GM12872 (cell line): ENCODE measurements around the gene C1orf167.

Experiments used
- TF ChIP-seq, protein P1 (sequence below): IDR thresholded peaks from 3 replicates; pipeline ENCODE4 v1.5.1; 2011; ENCODE audit warnings: low read depth, mild to moderate bottlenecking, low read length, moderate library complexity; ENCODE audit not compliant: insufficient read depth

C1orf167 gene

DNA sequence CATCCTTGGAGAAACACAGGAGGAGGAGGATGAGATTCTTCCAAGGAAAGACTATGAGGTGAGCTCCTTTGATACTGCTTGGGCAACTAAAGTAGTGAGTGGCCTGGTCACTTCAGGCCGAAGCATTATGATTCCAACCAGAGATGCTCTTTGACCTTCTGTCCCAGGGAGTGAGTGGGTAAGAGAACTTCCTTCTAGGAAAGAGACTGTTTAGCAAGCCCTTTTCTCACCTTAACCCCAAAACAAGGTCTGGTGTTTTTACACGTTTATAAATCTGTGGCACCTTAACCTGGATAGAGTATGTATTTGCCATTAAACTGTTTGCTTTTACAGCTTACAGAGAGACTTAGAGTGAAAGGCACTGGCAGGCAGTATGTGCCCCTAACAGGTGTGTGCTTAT, 45.1 kb downstream of the C1orf167 start:
- TF ChIP-seq, protein P1, sequence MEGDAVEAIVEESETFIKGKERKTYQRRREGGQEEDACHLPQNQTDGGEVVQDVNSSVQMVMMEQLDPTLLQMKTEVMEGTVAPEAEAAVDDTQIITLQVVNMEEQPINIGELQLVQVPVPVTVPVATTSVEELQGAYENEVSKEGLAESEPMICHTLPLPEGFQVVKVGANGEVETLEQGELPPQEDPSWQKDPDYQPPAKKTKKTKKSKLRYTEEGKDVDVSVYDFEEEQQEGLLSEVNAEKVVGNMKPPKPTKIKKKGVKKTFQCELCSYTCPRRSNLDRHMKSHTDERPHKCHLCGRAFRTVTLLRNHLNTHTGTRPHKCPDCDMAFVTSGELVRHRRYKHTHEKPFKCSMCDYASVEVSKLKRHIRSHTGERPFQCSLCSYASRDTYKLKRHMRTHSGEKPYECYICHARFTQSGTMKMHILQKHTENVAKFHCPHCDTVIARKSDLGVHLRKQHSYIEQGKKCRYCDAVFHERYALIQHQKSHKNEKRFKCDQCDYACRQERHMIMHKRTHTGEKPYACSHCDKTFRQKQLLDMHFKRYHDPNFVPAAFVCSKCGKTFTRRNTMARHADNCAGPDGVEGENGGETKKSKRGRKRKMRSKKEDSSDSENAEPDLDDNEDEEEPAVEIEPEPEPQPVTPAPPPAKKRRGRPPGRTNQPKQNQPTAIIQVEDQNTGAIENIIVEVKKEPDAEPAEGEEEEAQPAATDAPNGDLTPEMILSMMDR = no peak

DNA sequence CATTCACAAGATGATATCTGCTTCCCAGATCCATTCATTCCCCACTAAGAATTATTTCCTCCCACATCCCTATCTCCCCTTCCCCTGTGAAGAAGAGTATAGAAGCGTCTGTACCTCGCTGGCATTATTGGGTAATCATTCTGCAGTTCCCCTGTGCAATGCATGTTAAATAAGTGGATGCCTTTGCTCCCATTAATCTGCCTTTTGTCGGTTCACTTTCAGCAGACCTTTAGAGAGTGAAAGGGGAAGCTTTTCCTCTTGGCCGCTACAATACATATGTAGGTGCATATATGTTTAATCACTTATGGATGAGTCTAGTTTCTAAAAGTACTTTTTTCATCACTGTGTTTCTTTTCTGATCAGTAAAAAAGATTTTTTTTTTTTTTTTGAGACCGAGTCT, 51.0 kb downstream of the C1orf167 start:
- TF ChIP-seq, protein P1 = no peak

DNA sequence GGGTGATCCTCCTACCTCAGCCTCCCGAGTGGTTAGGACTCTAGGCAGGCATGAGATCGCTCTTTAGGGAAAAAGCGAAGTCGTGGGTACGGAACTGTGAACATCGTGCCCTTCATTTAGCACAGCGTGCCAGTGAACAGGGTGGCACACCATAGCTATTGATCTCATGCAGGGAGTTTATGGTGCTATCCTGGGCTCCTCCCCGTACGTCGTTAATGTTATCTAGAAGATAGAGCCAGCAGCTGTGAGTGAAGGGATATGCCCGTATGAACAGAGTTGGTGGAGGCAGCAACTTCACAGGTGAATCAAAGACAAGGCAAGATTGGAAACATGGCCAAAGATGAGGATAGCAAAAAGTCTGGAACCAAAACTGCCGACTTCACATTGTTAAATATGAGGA, 55.2 kb downstream of the C1orf167 start:
- TF ChIP-seq, protein P1 = no peak

DNA sequence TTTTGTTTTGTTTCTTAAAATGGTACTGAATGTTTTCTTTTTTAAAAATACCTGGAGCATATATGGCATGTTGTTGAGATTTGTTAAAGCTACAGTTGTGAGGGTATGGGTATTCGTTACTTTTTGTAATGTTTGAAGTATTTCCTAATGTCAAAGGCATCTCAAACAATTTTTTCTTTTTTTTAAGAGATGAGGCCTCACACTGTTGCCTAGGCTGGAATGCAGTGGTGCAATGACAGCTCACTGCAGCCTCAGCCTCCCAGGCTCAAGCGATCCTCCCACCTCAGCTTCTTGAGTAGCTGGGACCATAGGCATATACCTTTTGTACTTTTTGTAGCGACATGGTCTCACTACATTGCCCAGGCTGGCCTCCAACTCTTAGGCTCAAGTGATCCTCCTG, 60.1 kb downstream of the C1orf167 start:
- TF ChIP-seq, protein P1 = no peak

DNA sequence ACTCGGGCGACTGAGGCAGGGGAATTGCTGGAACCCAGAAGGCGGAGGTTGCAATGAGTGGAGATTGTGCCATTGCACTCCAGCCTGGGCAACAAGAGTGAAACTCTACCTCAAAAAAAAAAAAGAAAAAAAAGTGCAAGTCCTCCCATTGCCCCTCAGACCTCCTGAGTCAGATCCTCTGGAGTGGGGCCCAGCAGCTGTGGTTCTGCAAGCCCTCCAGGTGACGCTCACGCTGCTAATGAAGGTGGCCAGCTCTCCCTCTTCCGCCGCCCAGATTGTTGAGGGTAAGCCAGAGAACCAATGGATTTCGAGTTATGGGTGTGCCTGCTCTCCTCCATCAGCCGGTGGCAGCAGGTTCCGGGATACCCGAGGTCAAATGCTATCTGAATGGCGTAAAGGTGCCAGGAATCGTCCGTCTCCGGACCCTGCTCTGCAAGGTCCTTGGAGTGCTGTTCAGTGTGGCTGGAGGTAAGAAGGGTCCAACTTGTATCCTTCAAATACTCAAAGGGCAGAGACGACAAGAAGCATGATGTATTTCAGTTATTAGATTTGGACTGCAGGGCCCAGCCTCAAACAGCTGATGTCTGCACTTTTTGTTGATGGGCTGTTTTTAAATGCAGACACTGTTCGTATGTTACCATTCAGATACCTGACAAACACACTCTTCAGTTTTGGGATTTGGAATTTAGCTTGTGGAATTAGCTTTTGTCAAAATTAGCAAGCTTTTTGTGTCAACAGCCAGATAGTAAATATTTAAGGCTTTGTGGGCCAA, 61.6 kb downstream of the C1orf167 start:
- TF ChIP-seq, protein P1 = no peak

DNA sequence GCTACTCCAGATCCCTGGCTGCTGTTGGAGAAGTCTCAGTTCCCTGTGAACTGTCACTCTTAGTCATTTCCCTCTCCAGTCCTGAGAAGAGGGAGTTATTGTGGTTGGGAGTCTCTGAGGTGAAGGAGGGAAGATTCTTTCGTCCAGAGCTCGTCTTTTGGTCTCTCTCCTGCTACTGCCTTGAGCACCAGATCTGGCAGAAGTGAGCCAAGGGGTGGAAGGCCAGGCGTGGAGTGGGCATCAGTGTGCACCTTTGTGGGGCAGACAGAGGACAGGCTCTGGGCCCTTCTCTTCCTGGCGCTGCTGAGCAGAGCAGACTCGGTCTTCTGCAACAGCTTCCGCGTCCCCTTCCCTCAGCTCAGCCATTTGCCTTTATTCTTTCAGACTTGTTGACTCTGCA, 63.1 kb downstream of the C1orf167 start:
- TF ChIP-seq, protein P1 = no peak

DNA sequence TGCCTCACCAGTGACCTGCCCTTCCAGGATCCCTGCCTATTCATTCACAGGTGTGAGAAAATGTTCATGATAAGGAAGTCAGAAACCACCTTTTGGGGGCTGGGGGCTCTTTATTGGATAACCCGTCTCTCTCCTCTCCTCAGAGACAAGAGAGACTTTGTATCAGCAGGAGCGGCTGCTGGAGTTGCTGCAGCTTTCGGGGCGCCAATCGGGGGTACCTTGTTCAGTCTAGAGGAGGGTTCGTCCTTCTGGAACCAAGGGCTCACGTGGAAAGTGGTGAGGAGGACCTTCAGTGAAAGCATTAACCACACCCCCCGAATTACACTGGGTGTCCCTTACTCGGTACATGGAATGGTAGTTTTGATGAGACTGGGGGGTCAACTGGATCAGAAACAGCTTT, 65.0 kb downstream of the C1orf167 start:
- TF ChIP-seq, protein P1 = no peak

DNA sequence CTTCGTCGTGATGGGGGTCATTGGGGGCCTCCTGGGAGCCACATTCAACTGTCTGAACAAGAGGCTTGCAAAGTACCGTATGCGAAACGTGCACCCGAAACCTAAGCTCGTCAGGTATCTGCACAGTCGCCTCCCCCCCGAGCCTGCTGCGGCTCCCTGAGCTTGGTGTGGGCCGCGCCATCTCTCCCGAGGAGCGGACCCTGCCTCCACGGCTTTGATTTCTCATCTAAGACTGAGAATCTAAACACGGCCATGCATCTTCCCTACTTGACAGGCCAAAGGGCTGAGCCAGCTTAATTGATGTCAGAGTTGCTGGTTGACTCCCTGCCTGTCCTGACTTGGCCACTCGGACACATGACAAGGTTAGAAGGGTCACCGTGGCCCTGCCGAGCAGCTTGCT, 66.5 kb downstream of the C1orf167 start:
- TF ChIP-seq, protein P1 = no peak
